DMS53 treated with DMSO at 0.1 percent for 48 hours (cell line): ENCODE data around the gene ZNF292.
"Not testable (repeated sequence)": the region's sequence is repeated elsewhere in the genome, so short reads cannot be mapped to it uniquely, and the experiment has no call there.

Source experiments
- DNase-seq: peaks from one replicate; lab custom pipeline; 2025; ENCODE audit not compliant: unreplicated experiment; lab: John Stamatoyannopoulos, UW

Gene ZNF292

GRCh38 chr6:87161299-87161698 is 5.9 kb downstream of the ZNF292 start:
- DNase-seq: no peak

- DNase-seq: no peak
Observed at GRCh38 chr6:87164004-87164403, 8.6 kb downstream of the ZNF292 start.

- DNase-seq: no peak
Observed at GRCh38 chr6:87164506-87164905, 9.1 kb downstream of the ZNF292 start.

DNA sequence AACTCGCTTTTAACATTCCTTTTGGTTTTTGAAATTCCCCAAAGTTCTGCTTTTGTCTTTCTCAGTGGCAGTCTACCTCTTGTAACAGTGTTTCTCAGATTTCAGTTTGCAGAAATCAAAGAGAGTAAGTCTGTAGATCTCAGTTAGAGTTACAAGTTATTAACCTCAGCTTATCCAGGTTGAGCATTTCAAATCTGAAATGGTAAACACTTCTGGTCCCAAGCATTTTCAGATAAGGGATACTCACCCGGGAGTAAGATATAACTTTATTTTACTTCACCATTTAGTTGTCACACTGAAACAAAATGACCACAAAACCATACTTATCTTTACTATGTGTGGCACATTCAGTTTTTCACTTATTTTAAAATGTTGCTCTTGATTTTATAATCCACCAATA is 9.8 kb downstream of the ZNF292 start:
- no peak for DNase-seq

- no peak for DNase-seq
Observed at GRCh38 chr6:87171938-87172633, 16.7 kb downstream of the ZNF292 start.

DNA sequence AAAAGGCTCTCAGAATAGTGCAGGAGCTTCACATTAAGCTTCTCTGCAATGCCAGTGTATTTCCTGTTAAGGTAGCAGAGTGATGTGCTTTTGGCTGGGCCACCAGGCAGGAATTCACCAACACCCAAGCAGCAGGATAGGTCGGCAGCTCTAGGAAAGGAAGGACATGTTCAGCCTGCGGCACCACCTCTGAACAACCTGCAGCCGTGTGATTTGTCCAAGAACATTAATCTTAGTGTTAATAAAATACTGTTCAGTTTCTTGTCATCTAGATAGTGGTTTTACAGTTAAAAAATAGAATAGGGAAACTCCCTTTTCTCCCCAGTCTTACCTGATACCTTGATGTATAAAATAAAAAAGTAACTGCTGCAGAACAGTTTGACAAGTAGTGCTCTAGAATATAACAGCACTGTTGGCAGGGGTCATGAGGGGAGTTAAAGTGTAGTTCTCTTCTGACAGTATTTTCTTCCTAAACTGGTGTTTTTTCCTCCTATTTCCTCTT is 18.8 kb downstream of the ZNF292 start:
- no peak for DNase-seq

GRCh38 chr6:87176493-87176892 is 21.1 kb downstream of the ZNF292 start:
- DNase-seq: no peak

GRCh38 chr6:87180105-87180728 is 24.9 kb downstream of the ZNF292 start:
- no peak for DNase-seq

GRCh38 chr6:87181903-87182302 is 26.5 kb downstream of the ZNF292 start:
- no peak for DNase-seq

DNA sequence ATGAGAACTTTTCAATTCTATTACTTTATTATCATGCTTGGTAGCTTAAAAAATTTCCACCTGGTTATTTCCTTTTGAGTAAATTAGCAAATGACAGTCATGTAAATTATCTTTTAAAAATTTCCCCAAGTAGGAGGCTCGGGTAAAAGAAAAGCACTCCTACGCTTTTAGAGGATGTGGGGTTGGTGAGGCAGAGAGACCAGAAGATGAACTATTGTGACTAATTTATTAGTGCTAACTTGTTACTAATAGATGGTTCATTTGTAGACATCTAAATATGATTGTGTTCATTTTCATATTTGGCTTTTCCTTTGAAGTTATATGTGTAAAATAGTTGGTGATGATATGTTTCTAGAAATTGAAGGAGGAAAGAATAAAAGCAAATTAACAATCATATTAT is 27.0 kb downstream of the ZNF292 start:
- no peak for DNase-seq

DNA sequence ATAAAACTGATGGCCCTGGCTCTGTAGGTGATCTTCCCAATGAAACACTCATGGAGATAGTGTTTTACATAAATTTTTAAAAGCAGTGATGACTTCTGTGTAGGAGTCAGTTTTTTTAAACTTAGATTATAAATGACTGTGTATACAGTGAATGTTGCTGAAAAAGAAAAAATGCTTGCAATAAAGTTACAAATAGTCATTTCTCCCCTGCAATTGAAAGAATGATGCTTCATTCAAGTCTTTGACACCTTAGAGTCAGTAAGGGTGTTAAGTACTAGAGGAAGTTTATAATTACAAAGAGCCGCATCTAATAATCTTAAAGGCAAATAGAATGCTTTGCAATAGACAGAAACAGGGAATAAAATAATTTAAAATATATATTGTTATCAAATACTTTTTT is 27.6 kb downstream of the ZNF292 start:
- no peak for DNase-seq

DNA sequence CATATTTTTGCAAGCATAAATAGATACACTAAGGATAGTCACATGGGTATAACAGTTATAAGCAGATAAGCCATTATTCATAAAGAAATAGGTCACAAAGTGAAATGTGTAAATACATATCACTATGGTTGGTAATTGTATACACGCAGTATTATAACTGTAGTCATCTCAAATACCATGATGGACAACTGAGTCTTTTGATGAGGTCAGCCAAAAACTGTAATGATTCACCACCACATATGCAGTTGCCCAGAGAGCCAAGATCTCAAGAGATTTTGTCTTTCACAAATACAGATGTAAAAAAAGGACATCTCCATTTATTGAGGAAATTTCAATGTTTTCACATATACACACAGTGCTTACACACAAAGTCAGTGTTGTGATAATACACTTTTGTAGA is 28.3 kb downstream of the ZNF292 start:
- no peak for DNase-seq

DNA sequence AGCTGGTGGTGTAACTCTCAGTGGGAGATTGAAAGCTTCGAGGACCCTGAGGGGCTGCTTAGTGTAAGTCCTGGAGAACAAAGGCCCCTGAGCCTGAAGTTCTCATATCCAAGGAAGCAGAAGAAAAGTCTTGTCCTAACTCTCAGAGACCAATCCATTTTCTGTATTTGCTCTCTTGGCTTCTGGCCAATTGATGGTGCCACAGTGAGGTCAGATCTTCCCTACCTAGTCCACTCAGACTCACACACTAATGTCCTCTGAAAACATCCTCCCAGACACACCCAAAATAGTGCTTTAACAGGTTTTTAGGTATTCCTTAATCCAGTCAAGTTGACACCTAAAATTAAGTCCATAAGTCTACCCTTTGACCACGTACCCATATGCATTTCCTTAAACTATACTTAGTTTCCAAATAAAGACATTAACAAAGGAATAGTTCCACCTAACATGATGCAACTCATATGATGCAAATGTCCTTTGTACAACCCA is 29.4 kb downstream of the ZNF292 start:
- DNase-seq: no peak

DNA sequence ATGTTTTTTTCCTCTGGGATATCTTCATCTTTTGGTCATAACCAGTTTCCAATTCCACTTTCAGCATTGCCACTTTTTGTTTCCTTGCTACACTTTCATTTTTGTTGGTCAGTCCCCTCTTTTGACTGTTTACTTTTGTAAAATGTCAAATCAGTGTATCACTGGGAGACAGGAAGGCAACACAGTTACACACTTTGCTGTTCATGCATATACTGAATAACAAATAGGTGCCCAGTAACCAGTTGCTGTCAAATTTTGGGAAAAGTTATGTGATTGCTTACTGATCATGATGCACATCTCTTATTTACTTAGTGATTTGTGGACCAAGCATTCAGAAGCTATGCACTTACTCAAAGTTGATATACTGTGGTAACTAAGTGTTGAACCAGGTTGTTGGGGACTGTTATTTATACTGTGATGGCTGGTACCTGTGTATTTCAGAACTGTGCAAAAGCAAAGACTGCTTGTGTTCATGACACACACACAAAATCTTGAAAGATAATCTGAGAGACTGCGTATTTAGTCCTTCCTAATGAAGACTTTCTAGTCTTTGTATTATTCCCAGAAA is 41.0 kb downstream of the ZNF292 start:
- no peak for DNase-seq

DNA sequence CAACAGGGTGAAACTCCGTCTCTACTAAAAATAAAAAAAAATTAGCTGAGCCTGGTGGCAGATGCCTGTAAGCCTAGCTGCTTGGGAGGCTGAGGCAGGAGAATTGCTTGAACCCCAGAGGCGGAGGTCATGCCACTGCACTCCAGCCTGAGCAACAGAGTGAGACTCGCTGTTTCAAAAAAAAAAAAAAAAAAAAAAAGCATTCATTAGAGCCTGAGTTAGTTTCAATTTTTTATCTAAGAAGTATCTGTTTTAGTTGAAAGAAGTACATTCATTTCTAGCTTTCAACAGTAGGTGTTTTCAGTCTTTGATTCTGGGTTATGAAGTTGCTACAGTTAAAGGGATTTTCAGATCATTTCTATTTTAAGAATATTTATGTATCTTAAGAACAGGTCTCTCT is 42.2 kb downstream of the ZNF292 start:
- no peak for DNase-seq

DNA sequence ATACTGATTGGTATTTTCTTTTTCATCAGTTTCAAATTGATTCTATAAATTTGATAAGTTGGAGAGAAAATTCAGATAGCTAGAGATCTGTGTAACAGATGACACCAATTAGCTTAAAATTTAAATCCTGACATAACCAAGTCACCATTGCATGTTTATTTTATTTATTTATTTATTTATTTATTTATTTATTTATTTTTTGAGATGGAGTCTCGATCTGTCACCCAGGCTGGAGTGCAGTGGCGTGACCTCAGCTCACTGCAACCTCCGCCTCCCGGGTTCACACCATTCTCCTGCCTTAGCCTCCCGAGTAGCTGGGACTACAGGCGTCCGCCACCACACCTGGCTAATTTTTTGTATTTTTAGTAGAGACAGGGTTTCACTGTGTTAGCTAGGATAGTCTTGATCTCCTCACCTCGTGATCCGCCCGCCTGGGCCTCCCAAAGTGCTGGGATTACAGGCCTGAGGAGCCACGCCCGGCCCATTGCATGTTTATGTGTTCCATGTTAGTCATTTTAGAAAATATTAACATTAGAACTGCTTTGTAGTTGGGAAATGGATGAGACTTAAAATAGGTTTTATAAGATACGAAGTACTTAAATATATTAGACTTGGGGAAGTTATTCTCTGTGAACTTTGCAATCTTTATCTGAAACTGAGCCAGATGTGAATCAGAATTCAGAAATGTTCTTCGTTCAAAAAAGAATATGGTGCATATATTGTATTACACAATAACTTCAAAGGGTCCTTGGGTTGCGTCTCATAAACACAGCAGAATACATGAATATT is 42.9 kb downstream of the ZNF292 start:
- not testable (repeated sequence) for DNase-seq

DNA sequence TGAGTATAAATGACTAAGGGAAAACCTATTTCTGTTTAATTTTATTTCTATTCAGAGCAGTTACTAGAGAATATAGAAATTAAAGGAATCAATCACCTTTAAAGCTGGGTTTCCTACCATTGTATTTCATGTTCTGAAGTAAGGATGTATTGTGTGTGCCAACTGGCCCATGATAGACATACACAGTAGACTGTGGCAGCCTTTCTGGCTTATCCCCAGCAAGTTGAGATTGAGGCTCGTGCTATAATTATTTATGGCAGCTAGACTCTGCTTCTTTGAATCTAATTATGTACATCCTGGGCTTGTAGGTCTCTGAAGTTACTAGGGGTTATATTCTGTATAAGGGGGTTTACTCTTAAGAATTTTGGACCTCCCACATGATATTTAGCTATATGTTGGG is 44.4 kb downstream of the ZNF292 start:
- DNase-seq: no peak

DNA sequence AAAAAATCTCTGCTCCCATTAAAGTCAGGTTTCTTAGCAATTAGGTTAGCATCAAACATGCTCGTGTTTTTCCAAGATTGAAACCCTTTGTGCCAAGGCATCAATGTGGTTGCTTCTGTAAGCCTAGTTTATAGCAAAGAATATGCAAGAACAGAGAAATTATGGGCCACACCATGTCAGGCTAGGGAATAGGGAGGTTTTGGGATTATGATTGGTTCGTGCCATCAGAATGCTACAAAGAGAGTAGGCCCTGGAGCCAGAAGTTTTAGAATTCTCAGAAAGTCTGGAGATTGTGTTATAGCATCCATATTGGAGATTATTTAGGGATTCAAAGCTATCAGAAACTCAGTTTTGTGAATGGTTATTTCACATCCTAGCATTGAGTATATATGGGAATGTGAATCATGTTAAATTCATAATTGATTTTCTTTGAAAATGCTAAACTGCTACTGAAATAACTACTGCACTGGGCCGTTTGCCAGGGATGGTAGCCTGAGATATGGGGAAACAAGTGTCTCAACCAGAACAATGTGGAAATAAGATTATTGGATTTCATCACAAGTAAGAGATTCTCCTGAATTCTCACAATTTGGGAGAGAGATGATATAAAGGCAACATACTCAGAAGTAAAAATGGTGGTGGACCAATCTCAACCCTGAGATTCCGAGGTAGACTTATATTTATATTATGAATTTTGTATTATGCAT is 45.3 kb downstream of the ZNF292 start:
- no peak for DNase-seq

DNA sequence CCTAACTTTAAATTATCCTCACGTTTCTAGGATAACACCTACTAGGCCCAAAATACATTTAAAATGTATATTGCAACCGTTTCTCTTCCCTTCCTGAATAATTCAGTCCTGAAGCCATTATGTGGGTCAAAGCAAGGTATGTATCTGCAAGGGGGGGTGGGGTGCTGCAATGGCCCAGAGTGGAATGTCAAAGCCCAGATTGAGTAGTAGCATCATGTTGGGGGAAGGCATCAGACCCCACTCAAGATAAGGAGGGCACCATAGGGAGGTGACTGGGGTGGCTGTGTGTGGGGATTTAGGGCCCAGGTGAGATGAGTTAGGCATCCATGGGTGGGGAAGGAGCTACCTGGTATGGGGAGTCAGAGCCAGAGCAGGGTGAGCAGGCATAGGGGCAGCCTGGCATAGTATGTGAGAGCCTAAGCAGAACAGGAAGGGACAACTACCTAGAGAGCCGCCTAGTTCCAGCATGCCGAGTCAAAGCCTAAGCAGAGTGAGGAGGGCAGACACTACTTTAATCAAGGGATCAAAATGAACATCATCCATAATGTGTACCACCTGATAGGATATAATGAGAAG is 48.2 kb downstream of the ZNF292 start:
- no peak for DNase-seq

- no peak for DNase-seq
Observed at GRCh38 chr6:87209812-87210211, 54.4 kb downstream of the ZNF292 start.

- no peak for DNase-seq
Observed at GRCh38 chr6:87210979-87211378, 55.6 kb downstream of the ZNF292 start.
